ENCODE results near the gene NUP43.
"Not testable (repeated sequence)": the region's sequence is repeated elsewhere in the genome, so short reads cannot be mapped to it uniquely, and the experiment has no call there.

The NUP43 gene

DNA sequence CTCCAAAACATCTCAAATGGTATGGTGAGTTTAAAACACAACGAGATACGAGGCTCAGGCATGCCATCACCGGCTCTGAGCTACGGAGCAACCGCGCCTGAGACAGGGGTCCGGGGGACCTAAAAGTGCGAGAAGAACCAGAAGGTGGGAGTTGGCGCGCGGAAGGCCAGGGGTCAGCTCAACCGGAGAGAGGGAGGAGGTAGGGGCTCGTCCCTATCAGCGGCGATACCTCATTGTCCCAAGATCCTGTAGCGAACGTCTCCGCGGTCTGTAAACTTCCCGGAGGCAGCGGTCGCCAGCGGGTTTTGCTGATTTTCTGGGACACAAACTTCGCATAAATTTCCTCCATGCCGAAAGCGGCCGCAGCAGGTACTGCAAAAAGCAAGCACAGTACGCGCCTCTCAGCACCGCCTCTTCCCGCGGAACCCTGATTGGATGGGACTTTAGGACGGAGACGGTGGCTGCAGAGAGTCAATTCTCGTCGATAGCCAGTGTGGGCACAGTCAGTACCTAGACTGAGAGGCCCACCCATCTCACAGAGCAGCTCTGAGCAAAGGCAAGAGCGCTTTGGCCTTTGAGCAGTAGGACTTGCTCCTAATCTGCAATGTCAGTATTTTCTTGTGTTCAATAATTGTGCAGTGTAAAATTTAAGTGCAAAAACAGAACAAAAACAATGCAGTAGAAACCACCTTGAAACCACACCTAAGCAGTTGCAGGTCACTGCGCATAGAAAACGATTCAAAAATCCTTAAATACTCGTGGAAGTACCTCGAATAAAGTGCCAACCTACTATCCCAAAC, at the start of gene NUP43:
Gene NUP43 (minus strand): TSS at position 383 of the 800 bp plus-strand sequence. CDS start 34 bp downstream, at position 349.
- peak; percentile 96 for DNase-seq (ENCODE audit: low spot score)

DNA sequence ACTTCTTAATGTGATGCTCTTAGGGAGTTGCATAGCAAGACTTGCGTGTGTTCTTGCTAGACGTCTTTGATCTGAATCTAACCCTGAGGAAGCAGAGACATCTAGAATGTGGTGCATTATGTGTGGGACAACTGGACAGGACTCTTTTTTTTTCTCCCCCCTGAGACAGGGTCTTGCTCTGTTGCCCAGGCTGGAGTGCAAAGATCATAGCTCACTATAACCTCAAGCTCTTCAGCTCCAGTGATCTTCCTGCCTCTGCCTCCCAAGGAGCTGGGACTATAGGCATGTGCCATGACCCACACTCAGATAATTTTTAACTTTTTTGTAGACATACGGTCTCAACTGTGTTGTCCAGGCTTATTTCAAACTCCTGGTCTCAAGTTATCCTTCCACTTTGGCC, 37.2 kb upstream of the NUP43 start:
- no peak for DNase-seq (ENCODE audit: low spot score)

DNA sequence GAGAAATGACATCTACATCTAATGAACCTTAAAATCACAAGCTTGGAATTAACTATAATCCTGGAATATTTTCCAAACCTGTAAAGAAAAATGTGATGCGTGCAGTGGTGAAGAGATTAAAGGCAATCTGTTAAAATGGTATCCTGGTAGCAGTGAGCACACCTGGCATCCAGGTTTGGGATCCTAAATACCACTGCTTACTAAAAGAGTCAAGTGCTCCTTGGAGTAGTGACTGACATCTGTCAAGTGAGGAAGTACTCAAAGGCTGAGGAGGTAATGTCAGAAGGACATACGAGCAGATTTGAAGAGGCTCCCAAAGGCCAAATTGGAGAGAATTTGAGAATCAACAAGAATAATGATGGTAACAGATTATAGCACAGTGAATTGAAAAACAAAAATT, 36.0 kb upstream of the NUP43 start:
- DNase-seq (ENCODE audit: low spot score), result no peak

GRCh38 chr6:149781715-149782114, 35.4 kb upstream of the NUP43 start:
- DNase-seq (ENCODE audit: low spot score), result no peak

DNA sequence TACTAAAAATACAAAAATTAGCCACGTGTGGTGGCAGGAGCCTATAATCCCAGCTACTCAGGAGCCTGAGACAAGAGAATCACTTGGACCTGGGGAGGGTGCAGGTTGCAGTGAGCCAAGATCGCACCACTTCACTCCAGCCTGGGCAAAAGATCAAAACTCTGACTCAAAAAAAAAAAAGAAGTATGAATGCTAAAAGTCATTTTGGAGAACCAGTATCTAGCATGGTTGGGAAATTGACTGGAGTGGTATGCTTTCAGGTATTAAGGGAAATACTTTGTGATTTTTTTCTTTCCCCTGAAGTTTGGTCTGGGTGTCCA, 33.3 kb upstream of the NUP43 start:
- DNase-seq (ENCODE audit: low spot score), result no peak

GRCh38 chr6:149777624-149778023, 31.3 kb upstream of the NUP43 start:
- DNase-seq (ENCODE audit: low spot score), result no peak

DNA sequence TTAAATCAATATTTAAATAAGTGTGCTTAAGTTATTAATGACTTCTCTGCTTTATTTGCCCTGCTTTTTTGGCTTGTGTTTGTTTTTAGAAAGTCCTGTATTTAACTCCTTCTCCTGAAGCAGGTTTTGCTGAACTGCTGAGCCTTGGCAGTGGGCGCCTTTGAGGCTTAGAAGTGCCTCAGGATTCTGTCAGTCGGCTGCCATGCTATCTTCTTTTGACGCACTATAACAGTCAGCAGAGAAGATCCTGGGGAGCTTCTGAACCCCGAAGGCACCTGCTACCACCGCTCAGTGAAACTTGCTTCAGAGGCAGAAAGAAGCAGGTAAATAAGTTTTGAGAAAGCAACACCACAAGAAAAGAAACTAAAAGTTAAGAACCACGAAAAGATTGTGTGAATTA, 25.6 kb upstream of the NUP43 start:
- DNase-seq (ENCODE audit: low spot score), result no peak

GRCh38 chr6:149771185-149771584, 24.9 kb upstream of the NUP43 start:
- no peak for DNase-seq (ENCODE audit: low spot score)

DNA sequence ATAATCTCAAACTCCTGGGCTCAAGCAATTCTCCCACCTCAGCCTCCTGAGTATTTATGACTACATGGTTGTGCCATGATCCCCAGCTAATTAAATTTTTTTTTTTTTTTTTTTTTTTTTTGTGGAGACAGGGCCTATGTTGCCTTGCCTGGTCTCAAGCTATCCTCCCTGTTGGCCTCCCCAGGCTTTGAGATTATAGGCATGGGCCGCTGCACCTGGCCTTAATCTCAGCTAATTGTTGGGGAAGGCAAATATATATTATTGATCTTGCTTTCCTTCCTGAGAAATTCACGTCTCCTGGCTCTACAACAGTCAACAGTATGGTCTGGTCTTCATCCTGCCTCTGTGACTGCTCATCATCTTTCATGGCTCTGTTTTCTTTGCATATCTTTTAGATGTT, 23.3 kb upstream of the NUP43 start:
- DNase-seq (ENCODE audit: low spot score), result no peak

- DNase-seq (ENCODE audit: low spot score), result no peak
These were observed 19.9 kb upstream of the NUP43 start for GRCh38 chr6:149766156-149766769.

GRCh38 chr6:149763866-149764265, 17.5 kb upstream of the NUP43 start:
- DNase-seq (ENCODE audit: low spot score), result no peak

DNA sequence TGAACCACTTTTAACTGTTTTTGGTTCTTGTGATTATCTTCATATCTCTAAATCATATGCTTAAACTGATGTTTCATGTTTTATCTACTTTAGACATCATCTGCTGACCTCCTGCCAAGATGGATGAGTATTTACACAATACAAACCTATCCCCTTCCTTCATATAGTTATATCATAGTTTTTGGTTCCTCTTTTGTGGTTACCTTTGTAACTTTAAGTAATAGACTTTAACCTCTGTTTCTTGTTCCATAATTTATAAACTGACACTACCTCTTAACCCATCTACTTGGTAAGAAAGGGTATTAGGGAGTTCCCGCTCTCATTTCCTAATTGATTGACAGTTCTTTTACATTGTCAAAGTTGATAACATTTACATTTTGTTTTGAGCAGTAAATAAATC, 15.1 kb upstream of the NUP43 start:
- no peak for DNase-seq (ENCODE audit: low spot score)

DNA sequence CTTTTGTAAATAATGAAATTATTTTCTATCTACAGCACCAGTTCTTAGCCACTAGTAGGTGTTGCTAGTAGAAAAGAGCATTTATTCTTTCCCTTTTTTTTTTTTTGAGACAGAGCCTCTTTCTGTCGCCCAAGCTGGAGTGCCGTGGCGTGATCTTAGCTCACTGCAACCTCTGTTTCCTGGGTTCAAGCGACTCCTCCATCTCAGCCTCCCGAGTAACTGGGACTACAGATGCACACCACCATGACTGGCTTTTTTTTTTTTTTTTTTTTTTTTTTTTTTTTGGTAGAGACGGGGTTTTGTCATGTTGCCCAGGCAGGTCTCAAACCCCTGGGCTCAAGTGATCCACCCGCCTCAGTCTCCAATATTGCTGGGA, 9.9 kb upstream of the NUP43 start:
- no peak for DNase-seq (ENCODE audit: low spot score)

DNA sequence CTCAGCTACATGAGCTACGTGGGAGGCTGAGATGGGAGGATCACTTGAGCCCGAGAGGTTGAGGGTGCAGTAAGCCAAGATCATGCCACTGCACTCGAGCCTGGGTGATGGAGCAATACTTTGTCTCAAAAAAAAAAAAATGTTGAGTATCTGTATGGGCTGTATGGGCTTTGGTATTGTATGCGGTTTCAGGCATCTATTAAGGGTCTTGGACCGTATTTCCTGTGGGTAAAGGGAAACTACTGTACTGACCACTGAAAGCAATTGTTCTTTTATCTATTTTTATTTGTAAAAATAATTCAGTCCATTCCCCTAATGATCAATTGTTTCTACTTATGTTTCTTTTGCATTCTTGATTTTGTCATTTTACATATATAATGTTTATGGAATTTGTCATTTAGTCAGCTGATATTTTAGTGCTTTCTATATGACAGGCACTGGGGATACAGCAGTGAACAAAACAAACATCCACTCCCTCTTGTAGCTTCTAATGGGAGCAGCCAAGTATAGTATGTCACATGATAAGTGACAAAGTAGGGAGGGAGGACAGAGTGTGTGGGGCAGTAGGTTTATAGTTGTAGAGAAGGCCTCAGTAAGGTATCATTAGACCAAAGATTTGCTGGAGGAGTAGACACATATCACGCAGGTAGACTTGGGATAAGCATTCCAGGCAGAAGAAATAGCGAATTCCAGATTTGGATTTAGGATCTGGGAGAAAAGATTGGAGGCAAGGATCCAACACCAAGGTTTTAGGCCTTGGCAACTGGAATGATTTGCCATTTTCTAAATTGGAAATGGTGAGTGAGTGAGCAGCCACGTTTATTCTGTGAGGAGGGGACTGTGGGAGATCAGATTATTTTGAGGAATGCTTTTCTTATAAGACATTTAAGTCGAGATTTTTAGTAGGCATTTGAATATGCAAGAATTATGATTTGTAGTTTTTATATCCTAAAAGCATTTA, 9.3 kb upstream of the NUP43 start:
- DNase-seq (ENCODE audit: low spot score), result no peak

GRCh38 chr6:149754548-149754947, 8.2 kb upstream of the NUP43 start:
- DNase-seq (ENCODE audit: low spot score), result no peak

GRCh38 chr6:149753374-149753637, 7.0 kb upstream of the NUP43 start:
- DNase-seq (ENCODE audit: low spot score), result not testable (repeated sequence)

DNA sequence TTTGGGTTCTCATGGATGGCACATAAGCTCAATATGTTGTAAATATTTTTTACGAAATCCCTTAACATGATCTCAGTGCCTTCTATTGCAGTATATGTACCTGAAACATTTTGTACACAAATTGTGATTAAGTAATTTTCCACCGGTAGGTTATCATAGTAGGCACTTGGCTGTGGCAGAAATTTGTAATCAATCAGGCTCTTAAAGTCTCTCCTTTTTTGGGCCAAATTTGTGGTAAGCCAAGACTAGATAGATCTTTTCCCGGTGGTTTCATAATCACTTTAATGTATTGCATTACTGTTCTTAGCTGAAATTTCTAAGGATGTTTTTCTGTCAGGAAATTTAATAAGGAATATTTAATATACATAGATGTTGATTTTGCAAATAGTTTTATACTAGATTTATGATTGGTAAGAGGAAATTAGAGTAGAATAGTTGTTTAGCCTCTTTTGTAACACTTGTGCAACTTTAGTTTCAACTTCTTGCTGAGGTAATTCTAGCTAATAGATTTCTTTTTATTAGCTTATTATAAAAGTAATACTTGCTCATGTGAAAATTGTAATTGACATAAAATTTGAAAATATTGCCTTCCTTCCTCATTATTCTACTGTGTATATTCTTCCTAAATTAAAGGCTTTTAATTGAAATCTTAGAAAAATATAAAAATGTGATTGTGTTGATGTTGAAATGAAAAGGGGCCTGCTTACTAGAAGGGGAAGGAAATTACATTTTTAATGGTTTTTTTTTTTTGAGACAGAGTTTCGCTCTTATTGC, 6.5 kb upstream of the NUP43 start:
- DNase-seq (ENCODE audit: low spot score), result no peak

GRCh38 chr6:149751920-149752319, 5.6 kb upstream of the NUP43 start:
- not testable (repeated sequence) for DNase-seq (ENCODE audit: low spot score)

DNA sequence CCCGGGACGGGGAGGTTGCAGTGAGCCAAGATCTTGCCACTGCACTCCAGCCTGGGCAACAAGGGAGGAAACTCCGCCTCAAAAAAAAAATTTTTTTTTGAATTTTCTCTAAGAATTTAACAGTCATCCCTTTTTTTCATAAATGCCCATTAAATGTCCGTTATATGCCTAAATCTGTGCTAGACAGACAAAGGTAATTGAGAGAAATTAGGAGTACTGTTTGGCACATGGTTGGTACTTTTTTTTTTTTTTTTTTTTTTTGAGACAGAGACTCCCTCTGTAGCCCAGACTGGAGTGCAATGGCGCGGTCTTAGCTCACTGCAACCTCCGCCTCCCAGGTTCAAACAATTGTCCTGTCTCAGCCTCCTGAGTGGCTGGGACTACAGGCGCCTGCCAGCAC, 4.9 kb upstream of the NUP43 start:
- no peak for DNase-seq (ENCODE audit: low spot score)

DNA sequence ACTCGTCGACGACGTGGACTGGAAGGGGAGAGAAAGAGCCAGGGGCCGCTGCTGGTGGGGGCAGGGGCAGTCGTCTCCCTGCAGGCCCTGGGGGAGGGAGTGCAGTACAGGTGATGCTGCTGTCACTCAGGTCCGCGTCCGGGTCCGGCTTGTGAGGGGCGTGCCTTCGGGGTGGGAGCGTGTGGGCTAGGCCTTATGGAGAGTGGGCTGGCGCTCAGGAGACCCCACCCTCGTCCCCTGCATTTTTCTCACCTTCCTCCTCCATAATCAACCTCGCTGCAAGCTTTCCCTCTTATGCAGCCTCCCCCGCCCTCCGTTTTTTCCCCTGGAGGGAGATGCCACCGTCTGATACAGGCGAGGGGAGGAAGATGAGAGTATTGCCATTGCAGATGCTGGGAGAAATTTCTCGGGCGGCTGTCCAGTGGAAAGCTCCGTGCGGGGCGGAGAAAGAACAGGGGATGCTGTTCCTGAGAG, 3.8 kb upstream of the NUP43 start:
- DNase-seq (ENCODE audit: low spot score), result no peak

DNA sequence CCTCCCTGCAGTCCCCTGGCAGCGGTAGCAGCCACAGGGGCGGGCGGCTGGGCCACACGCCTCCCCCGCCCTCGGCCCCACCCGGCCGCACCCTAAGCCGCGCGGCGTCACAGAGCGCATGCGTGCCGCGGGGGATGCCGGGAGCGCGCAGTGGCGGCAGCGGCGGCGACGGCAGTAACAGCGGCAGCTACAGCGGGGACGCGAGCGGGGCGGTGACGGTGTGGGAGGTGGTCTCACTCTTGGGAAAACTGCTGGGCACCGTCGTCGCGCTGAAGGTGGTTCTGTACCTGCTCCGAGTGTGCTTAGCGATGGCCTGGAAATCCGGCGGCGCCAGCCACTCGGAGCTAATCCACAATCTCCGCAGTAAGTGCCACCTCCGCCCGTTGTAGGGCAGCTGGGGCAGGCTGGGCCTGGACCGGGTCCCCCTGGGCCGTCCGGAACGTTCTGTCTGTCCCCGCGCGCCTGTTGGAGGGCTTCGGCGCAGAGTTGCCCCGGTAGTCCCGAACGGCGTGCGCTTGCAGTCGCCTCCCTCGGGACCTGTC, 3.3 kb upstream of the NUP43 start, which contains the start of gene PCMT1:
Gene PCMT1 (plus strand): TSS at position 148 of the 542 bp plus-strand sequence. CDS start 161 bp downstream, at position 309.
- peak; percentile 94 for DNase-seq (ENCODE audit: low spot score)
